Left cardiac atrium (tissue), 4 donors: Measurements from ENCODE around the gene SKAP1. TPM values are rescaled to one million over a fixed set of nuclear protein-coding genes. Genes with fewer than 3 reads are reported as not detected.
A peak's percentile ranks its signal among the peaks of the same experiment; 100 is the strongest.
"Not testable (repeated sequence)": the region's sequence is repeated elsewhere in the genome, so short reads cannot be mapped to it uniquely, and the experiment has no call there.

Experiments
- ATAC-seq, 2 donors: fragments of 200-7000 bp; cut with Tn5 transposase; one replicate each; pipeline ENCODE4 v1.9.1; 2020; ENCODE audit warnings: mild to moderate bottlenecking in 2 of 2, moderate library complexity in 2 of 2
- DNase-seq: peaks from one replicate; pipeline ENCODE4 v3.0.0-alpha.2; 2020
- intact Hi-C, 2 donors: fragments of 100-400 bp; cut with DNase I; formaldehyde crosslinking; loops; one replicate each; pipeline versions ENCODE4 v1.14.1 to v1.15.1; 2022 to 2023
- total RNA-seq, 2 donors: library from RNA; stranded (reverse); fragmentation: NEBNext Ultra II Directional; extraction: Animal tissue kit (Norgen Biotek cat#: 25700); gene quantifications; one replicate each; pipeline ENCODE4 v1.2.1, GENCODE V29; 2021
- donor health status: DM: no; HTN: yes; CAD: no.
- donor health status: DM: no; HTN: yes; CAD: no; lungs with severe emphysema.
- donor health status: DM: yes; HTN: yes; CAD: no.
- donor health status: Dilated cardiomyopathy.

Gene SKAP1
- total RNA-seq, 2 donors from 2014 or later, result 0.31 to 0.88 TPM

DNA sequence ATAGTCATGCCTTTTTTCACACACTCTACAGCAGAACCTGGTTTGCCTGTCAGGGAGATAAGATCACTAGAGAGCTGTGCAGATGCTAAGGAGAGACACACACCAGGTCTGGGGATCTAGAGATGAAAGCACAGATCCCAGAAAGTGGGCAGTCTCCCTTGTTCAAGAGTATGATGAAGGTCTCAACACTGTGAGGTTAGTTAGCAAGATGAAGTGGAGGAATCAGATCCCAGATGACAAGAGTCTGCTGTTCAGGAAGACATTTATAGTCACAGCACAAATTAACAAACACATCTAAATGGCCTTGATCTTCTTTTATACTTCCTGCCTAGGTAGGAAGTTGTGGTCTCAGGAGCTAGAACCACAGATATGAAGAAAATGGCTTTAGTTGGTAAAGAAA, 23.4 kb upstream of the SKAP1 start:
- intact Hi-C loops, result no loop called here
- DNase-seq (no peak), ATAC-seq (no peak)

DNA sequence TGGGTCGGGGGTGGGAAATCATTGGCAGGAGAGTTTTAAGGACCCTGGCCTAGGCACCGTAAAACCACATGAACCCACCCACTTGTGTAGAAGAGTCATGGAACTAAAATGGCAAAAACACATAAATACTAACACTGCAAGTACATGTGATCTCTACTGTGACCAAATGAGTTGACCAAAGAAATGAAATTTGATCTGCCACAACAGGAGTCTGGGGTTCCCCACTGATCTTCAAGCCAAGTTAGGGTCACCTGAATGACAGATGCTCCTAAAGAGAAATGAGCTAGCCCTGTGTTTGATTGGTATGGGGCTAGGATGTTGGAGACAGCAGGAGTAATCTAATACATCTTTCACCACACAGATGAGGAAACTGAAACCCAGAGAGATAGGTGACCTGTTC, 21.5 kb upstream of the SKAP1 start:
- ATAC-seq, result no peak
- intact Hi-C loops, result no loop called here

DNA sequence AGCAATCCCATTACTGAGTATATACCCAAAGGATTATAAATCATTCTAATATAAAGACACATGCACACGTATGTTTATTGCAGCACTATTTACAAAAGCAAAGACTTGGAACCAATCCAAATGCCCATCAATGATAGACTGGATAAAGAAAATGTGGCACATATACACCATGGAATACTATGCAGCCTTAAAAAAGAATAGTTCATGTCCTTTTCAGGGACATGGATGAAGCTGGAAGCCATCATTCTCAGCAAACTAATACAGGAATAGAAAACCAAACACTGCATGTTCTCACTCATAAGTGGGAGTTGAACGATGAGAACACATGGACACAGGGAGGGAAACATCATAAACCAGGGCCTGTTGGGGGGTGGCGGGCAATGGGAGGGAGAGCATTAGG, 19.3 kb upstream of the SKAP1 start:
- intact Hi-C loops, DNase-seq, ATAC-seq: not testable (repeated sequence)

More for the DNA sequence above, 21.5 kb upstream of the SKAP1 start:
- DNase-seq, result no peak

DNA sequence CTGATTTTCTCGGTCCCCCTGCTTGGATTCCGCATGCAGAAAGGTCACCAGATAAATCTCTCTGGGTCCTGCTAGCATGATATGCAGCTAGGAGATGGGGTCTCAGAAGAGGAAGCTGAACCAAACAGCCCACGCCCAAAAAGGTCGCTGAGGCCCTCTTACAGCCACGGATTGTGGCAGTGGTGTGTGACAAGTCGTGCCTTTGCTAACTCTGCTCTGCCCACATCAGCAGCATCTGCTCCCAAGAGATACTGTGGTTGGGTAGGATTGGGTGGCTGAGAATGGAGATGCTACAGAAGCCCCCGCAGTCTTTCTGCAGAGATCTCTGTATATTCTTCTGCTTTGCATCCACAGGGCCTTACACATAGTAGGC, 15.2 kb upstream of the SKAP1 start:
- intact Hi-C loops, result no loop called here
- no peak for DNase-seq
- no peak for ATAC-seq

DNA sequence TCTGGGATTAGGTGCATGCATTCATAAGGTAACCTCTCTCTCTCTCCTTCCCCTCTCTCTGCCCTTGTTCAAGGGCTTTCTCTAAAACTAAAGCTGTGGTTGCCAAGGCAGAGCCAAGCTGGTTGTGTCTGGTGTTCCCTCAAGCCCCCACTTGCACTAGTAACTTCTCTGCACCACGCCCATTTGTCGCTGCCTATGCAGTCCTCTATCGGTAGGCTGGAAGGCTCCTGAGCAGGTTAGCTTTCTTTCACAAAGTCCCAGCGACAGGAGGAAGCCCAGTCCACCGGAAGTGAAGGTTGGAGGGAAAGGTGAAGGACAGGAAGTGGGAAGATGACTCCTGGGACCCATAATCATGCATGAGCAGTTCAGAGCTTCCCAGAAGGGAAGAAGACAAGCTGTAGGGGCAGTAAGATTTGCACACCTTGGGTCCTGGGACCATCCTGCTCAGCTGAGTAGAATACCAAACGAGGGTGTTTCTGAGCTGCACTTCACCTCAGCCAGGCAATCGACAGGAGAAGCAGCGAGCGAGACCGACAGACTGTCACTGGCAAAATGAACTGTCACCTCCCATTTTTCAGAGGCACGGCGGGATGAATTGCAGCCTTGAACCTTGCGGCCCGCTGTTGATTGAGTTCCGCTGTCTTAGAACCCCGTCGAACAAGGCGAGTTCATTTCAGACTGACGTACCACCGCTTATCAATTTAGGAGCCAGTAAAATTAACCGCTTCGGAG, 14.7 kb upstream of the SKAP1 start:
- DNase-seq, result no peak
- no peak for ATAC-seq
- intact Hi-C loops, result no loop called here

DNA sequence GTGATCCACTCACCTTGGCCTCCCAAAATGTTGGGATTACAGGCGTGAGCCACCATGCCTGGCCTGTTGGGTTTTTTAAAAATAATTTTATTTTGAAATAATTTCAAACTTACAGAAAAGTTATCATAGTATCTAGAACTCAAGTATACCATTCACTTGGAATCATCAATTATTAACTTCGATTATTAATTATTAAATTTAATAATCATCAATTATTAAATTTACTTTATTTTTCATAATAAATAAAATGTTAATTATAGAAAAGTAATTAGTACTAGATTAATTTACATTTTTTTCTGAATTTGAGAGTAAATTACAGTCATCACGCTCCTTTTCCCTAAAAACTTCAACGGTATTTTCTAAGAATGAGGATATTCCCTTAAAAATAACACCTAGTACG, 13.7 kb upstream of the SKAP1 start:
- DNase-seq (no peak), ATAC-seq (no peak)
- intact Hi-C loops, result no loop called here

DNA sequence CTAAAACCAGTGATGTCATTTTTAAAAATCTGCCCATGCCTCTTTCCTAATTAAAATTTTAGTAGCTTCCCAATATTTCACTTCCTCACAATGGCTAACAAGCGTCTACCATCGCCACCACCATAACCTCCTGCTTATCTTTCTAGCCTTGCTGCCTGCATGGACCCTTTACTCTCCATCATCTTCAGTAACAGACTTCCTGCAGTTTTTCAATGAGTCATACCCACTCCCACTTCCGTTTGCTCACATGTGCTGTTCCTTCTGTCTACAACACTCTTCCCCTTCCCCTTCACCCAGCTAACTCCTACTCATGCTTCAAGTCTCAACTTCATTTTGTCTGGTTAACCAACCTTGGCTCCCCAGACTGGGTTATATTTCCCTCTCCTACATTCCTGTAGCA, 12.8 kb upstream of the SKAP1 start:
- DNase-seq, result no peak
- intact Hi-C loops, result no loop called here
- ATAC-seq, result no peak

DNA sequence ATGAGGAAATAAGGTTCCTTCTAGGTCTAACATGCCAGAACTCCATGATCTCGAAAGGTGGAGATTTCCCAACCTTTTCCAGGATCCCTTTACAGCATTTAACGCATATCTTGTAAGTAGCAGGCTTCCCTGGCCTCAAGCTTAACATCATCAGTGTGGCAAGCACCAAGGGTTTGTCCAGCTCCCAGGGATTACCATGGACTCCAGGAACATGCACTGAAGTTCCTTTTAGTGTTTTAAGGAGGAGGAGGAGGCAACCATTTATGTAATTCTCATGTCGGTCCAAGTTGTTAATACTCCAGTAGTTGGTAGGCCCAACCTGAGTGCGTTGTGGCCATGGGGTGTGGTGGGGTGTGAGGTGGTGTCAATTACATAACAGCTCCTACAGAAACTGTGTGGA, 11.8 kb upstream of the SKAP1 start:
- DNase-seq (no peak), ATAC-seq (no peak)
- intact Hi-C loops, result no loop called here

DNA sequence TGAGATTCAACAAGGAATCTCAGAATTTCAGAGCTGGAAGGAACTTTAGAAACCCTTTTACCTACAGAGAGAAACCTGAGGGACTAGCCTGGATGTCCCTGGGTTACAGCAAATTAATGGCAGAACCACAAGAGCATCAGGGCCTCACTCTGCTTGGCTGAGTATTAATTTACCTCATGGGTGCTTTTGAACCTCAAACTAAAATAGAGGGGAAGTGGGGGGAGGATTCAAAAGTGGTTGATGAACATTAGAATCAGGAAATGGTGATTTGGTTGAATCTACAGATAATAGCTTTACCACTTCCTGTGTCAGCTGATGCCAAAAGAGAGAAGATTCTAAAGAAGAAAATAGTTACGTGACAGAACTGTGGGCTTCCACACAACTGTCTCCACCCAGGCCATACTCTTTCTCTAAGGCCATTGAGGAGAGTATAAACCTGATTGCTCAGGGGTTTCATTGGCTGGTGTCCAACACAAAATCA, 11.3 kb upstream of the SKAP1 start:
- intact Hi-C loops, result no loop called here
- ATAC-seq (peak in 1 of 2 donors; percentile 73), DNase-seq (no peak)

DNA sequence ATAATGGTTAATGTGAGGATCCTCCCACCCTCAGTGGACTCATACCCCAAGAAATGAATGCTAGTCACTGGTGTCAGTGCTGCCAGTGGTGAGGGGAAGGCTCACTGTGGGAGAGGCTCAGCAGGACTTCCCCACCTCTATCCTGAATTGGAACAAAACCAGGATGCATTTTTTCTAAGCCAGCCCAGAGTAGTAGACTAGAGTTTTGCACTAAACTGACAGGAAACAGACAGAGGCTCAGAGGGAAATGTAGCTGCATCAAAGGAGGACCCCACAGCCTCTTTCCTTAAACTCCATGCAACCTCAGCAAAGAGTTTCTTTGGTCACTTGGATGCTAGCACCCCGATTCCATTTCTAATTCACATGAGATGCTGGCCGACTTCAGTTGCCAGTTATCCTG, 10.7 kb upstream of the SKAP1 start:
- DNase-seq (no peak), ATAC-seq (no peak)
- intact Hi-C loops, result no loop called here

DNA sequence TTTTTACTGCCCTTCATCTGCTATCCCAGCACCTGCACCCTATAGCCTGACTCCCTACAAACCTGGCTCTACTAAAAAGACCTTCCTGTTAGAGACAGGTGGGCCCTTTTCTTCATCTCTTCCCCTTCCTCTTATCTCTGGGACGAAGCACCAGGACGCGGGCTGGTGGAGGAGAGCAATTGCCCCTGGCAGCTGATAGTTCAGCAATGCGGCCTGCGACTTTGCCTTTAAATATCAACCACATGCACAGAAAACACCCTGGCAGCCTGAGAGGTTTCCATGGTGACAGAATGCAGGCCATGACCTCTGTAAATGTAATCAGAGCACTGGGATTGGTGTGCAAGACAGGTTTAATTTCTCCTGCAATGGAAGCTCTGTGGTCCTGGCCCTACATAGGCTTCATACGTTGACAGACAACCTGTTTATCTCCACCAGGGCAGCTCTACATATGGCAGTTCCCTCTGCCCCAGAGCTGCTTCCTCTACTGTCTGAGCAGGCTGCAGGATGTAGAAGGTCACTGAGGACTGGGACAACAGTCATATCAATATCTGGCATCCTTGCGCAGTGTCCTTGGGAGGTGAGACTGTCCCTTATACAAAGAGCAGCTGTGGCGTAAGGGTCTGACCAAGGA, 10.0 kb upstream of the SKAP1 start:
- intact Hi-C loops, result no loop called here

DNA sequence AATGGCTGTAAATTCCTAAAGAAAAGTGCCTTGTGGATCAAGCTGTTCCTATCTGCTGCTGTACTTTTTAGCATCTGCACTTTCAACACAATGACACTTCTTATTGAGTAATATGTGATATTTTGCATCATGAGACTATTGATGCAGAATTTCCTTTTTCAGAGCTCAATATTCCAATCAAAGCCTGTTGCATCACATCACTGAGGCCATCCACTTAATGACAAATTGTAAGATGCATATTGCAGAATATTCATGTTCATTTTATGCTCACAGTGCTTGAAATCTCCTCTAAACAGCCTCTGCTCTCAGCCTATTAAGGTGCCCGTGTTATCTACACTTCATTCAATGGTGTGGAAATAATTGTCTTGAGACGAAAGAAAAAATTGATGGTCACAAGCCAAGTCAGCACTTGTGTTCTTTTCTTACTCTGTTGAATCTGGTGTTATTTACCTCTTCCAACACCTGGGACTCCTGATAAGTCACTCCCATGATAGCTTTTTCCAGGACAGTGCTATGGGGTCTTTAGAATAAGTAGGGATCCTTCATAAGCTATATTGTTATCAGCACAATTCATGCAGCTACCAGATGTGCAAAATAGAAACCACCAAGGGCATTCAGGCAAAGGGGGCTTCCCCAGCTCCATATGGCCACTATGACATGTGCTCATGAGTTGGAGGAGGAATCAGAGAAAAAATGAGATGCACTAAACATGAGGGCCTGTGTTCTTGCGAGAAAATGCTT, 9.3 kb upstream of the SKAP1 start:
- no peak for ATAC-seq
- no peak for DNase-seq
- intact Hi-C loops, result no loop called here

More for the DNA sequence above, 10.0 kb upstream of the SKAP1 start:
- ATAC-seq, result no peak
- no peak for DNase-seq

DNA sequence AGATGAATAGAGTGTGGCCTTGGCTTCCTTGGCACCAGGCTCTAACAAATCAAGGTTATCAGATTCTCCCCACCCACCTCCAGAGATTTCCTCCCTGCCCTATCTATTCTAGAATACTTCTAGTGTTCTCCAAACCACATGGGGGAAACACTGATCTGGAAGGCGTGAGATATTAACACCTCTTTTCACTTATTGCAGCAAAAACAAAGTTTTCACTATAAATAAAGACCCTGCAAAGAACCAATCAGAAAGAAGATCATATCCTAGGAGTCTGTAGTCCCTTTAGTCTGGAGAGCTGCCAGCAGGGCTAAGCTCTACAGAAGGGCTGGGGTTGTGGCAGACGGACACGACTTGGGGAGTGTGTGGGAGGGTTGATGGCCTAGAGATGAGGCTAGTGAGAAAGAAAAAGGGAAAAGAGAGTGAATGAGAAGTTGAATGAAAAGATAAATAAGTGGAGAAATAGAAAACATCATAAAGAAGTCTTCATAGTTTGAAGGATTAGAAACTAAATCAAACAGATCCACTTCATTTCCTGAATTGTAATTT, 8.6 kb upstream of the SKAP1 start:
- no peak for DNase-seq
- intact Hi-C loops, result no loop called here
- ATAC-seq, result no peak

DNA sequence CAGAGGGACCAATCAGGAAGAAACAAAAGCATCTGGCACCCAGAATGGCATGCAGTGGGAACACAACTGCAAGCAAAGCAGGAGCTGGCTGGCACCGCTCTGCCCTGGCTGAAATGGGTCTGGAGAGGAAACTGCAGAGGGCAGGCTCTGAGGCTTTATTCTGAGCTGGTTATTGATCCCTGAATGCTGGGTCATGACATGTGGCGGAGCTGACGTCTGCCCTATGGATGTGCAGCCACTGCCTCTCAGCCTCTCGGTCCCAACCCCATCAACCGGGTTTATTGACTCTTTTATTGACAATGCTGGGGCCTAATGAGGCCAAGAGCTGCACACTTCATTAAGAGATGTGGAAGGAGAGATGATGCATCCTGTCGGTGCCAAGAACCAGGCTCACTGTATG, 3.9 kb upstream of the SKAP1 start:
- intact Hi-C loops, result no loop called here
- ATAC-seq, result no peak
- DNase-seq, result no peak

DNA sequence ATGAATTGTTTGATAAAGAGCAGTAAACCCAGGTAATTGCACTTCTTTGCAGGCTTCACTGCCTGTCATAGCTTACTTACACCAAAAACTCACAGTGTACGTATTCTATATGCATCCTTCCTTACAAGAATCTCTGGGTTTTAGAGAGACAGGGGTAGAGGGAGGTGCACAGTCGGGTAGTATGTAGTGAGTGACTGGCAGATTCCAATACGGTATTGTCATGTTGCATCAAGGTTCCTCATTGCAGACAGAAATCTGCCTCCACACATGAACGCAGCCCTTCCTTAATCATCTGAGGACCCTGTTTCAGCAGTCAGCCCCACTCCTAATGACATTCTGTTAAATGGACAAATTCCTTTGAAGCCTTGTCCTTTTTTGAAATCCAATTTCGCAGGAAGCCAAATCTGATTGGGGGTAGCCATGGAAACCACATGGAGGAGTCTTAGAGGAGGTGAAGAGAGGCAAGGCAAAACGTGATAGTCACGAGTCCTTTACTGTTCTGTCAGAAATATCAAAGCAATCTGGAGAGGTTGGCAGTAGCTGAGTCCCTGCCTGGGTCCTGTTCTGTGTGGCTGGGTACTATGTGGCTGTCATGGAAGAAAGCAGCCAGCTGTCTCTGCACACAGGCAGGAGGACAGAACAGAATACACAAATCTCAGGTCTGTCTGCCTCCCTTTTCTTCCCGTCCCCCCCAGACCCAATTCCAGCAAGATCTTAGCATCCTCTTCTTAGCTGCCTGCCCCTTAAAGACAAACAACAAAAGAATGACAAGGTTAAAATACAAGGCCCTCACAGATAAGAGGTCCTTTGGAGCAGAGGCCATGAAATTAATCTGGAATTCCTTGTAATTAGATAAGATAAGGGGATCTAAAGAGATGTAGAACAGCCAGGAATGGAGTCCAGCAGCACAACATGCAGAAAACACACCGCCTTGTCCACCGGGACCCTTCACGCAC, 3.1 kb upstream of the SKAP1 start:
- no peak for ATAC-seq
- intact Hi-C loops, result no loop called here
- DNase-seq, result no peak

DNA sequence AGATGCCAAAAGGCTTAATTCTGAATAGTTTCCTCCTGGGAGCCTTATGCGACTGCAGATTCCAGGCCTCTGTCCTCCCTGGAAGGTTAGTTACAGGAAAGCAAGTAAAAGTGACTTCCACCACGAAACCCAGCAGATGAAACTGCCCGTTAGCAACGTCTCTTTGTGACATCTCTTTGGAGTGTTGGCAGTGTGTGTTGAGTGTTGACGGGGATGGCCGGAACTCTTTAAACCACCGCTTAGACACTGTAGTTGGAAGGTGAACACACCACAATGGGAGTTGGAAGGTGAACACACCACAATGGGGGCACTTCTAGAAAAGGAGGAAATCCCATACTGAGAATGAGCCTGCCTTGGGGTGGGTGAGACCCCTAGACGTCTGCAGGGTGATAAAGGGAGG, 858 bp downstream of the SKAP1 start:
- no peak for ATAC-seq
- no peak for DNase-seq
- intact Hi-C loops, result no loop called here

DNA sequence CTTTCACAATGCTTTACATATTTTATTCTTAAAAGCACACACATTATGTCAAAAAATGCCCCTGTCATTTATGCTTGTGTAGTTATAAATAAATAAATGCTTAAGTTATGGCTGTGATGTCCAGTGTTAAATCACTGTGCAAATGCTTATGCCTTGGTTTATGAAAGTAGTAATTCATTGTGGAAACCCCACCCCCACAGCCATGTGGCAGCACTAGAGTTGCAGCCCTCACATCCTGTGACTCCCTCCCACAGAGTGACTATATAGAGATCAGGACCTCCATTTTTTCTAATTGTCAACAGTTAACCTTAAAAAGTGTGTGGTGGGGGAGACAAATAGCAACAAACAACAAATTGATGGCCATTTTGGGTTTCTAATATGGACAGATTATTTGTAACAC, 2.4 kb downstream of the SKAP1 start:
- no peak for ATAC-seq
- intact Hi-C loops, result no loop called here
- DNase-seq, result no peak

DNA sequence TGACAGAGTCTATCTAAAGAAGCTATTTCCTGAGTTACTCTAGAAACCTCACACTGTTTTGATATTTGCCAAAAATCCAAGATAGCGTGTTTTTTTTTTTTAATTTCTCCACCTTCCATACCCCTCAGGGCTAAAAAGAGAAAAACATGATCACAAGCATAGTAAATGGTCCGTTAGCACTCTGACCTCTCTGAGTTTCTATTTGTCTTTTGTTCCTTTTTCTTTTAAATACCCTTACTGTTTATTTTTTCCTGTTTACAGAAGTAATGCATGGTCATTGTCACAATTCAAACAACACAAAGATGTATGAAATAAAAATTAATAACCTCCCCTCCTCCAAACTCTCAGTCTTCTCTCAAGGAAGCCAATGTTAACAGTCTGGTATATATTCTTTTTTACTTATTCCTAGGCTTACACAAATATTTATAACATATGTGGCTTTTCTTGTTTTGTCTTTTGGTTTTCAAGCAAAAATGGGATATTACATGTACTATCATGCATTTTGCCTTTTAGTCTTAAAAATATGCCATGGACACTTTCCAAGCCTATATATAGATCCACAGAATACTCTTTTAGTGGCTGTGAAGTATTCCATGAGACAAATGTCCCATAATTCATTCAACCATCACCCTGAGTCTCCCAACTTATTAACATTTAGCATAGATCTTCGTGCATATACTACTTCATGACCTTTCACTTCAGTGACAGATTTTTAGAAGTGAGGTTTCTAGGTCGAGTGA, 3.1 kb downstream of the SKAP1 start:
- intact Hi-C loops, result no loop called here
- DNase-seq, result no peak
- no peak for ATAC-seq
